WTC11 (cell line): ENCODE measurements around the gene ABCG8.

Experiments used
- E2F1 ChIP-seq: sonication (generic); formaldehyde crosslinking; IDR thresholded peaks from 2 replicates; pipeline ENCODE4 v1.8.0; 2022; ENCODE audit warnings: mild to moderate bottlenecking, missing genetic modification reagents
- GABPB1 ChIP-seq: sonication (generic); formaldehyde crosslinking; IDR thresholded peaks from 2 replicates; pipeline ENCODE4 v1.8.1; 2023; ENCODE audit warnings: mild to moderate bottlenecking, missing genetic modification reagents
- GRHL2 ChIP-seq: fragments of 250-450 bp; sonication (Bioruptor Pico); IDR thresholded peaks from 2 replicates; pipeline ENCODE4 v1.8.0; 2022; ENCODE audit warnings: mild to moderate bottlenecking, moderate library complexity; ENCODE audit not compliant: insufficient replicate concordance, severe bottlenecking
- NFYB ChIP-seq: sonication (generic); formaldehyde crosslinking; conservative IDR thresholded peaks from 2 replicates; pipeline ENCODE4 v1.8.0; 2022; ENCODE audit warnings: low read depth, missing genetic modification reagents
- NR1H2 ChIP-seq: sonication (generic); formaldehyde crosslinking; IDR thresholded peaks from 2 replicates; pipeline ENCODE4 v1.9.0; 2021; ENCODE audit warnings: mild to moderate bottlenecking, moderate library complexity, missing genetic modification reagents
- NR2C2 ChIP-seq: sonication (generic); formaldehyde crosslinking; IDR thresholded peaks from 2 replicates; pipeline ENCODE4 v1.8.0; 2022; ENCODE audit warnings: mild to moderate bottlenecking, missing genetic modification reagents
- TCF7 ChIP-seq: sonication (generic); formaldehyde crosslinking; IDR thresholded peaks from 2 replicates; pipeline ENCODE4 v1.8.0; 2022; ENCODE audit warnings: mild to moderate bottlenecking, low read depth, missing genetic modification reagents, moderate library complexity
- ZBTB21 ChIP-seq: sonication (generic); formaldehyde crosslinking; IDR thresholded peaks from 2 replicates; pipeline ENCODE4 v1.8.1; 2023; ENCODE audit warnings: mild to moderate bottlenecking, missing genetic modification reagents, borderline replicate concordance
- ZNF138 ChIP-seq: sonication (generic); formaldehyde crosslinking; conservative IDR thresholded peaks from 2 replicates; pipeline ENCODE4 v1.8.1; 2022; ENCODE audit warnings: mild to moderate bottlenecking, moderate library complexity, missing genetic modification reagents
- TF ChIP-seq, protein P1 (sequence below): fragments of 250-450 bp; sonication (Bioruptor Pico); IDR thresholded peaks from 2 replicates; pipeline ENCODE4 v1.9.0; 2021; ENCODE audit warnings: moderate library complexity, mild to moderate bottlenecking, inconsistent platforms, borderline replicate concordance
- TF ChIP-seq, protein P2 (sequence below): sonication (generic); formaldehyde crosslinking; IDR thresholded peaks from 2 replicates; pipeline ENCODE4 v1.8.1; 2023; ENCODE audit warnings: mild to moderate bottlenecking, missing genetic modification reagents, borderline replicate concordance
- TF ChIP-seq, protein P3 (sequence below): fragments of 200-600 bp; IDR thresholded peaks from 2 replicates; pipeline ENCODE4 v1.8.0; 2022; ENCODE audit warnings: antibody characterized with exemption
- TF ChIP-seq, protein P4 (sequence below): sonication (generic); formaldehyde crosslinking; IDR thresholded peaks from 2 replicates; pipeline ENCODE4 v1.8.0; 2022; ENCODE audit warnings: mild to moderate bottlenecking, missing genetic modification reagents

GRCh38 chr2:43872151-43872550 lies 33.4 kb downstream of the ABCG8 start:
- TF ChIP-seq, protein P1, sequence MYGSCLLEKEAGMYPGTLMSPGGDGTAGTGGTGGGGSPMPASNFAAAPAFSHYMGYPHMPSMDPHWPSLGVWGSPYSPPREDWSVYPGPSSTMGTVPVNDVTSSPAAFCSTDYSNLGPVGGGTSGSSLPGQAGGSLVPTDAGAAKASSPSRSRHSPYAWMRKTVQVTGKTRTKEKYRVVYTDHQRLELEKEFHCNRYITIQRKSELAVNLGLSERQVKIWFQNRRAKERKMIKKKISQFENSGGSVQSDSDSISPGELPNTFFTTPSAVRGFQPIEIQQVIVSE (CRISPR knock-in tag) = no peak
- no peak for TF ChIP-seq GABPB1 (CRISPR knock-in tag)
- TF ChIP-seq, protein P2, sequence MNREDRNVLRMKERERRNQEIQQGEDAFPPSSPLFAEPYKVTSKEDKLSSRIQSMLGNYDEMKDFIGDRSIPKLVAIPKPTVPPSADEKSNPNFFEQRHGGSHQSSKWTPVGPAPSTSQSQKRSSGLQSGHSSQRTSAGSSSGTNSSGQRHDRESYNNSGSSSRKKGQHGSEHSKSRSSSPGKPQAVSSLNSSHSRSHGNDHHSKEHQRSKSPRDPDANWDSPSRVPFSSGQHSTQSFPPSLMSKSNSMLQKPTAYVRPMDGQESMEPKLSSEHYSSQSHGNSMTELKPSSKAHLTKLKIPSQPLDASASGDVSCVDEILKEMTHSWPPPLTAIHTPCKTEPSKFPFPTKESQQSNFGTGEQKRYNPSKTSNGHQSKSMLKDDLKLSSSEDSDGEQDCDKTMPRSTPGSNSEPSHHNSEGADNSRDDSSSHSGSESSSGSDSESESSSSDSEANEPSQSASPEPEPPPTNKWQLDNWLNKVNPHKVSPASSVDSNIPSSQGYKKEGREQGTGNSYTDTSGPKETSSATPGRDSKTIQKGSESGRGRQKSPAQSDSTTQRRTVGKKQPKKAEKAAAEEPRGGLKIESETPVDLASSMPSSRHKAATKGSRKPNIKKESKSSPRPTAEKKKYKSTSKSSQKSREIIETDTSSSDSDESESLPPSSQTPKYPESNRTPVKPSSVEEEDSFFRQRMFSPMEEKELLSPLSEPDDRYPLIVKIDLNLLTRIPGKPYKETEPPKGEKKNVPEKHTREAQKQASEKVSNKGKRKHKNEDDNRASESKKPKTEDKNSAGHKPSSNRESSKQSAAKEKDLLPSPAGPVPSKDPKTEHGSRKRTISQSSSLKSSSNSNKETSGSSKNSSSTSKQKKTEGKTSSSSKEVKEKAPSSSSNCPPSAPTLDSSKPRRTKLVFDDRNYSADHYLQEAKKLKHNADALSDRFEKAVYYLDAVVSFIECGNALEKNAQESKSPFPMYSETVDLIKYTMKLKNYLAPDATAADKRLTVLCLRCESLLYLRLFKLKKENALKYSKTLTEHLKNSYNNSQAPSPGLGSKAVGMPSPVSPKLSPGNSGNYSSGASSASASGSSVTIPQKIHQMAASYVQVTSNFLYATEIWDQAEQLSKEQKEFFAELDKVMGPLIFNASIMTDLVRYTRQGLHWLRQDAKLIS (CRISPR knock-in tag) = no peak
- TF ChIP-seq, protein P3, sequence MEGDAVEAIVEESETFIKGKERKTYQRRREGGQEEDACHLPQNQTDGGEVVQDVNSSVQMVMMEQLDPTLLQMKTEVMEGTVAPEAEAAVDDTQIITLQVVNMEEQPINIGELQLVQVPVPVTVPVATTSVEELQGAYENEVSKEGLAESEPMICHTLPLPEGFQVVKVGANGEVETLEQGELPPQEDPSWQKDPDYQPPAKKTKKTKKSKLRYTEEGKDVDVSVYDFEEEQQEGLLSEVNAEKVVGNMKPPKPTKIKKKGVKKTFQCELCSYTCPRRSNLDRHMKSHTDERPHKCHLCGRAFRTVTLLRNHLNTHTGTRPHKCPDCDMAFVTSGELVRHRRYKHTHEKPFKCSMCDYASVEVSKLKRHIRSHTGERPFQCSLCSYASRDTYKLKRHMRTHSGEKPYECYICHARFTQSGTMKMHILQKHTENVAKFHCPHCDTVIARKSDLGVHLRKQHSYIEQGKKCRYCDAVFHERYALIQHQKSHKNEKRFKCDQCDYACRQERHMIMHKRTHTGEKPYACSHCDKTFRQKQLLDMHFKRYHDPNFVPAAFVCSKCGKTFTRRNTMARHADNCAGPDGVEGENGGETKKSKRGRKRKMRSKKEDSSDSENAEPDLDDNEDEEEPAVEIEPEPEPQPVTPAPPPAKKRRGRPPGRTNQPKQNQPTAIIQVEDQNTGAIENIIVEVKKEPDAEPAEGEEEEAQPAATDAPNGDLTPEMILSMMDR = no peak
- TF ChIP-seq GRHL2 (CRISPR knock-in tag) = no peak
- no peak for TF ChIP-seq ZBTB21 (CRISPR knock-in tag)
- no peak for TF ChIP-seq TCF7 (CRISPR knock-in tag)
- no peak for TF ChIP-seq NR1H2 (CRISPR knock-in tag)
- TF ChIP-seq ZNF138 (CRISPR knock-in tag) = no peak
- TF ChIP-seq NR2C2 (CRISPR knock-in tag) = no peak
- TF ChIP-seq, protein P4, sequence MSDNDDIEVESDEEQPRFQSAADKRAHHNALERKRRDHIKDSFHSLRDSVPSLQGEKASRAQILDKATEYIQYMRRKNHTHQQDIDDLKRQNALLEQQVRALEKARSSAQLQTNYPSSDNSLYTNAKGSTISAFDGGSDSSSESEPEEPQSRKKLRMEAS = no peak
- TF ChIP-seq E2F1 (CRISPR knock-in tag) = no peak
- no peak for TF ChIP-seq NFYB (CRISPR knock-in tag)
